Inflammatory macrophage (primary cell): Measurements from ENCODE around the gene USP15.

ENCODE experiments used
- DNase-seq, 2 donors: peaks; one replicate each; pipeline ENCODE4 v3.0.0-alpha.2; 2020 to 2022

The USP15 gene

DNA sequence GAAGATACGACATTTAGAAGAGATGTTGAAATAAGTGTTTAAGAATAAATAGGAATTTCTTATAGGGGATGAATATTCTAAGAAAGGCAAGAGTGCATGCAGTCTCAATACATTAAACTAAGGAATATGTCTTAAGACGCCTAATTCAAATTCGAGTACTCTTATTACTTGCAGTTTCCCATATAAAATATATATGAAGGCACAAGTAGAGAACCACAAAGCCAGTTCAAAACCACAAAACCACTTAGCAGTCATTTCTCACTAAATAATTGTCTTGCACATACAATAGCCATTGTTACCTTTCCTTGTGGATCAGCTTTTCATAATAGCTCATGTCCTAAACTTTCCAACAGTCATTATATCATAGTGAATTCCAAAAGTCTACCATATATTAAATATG, 115.4 kb downstream of the USP15 start:
- no peak for DNase-seq

DNA sequence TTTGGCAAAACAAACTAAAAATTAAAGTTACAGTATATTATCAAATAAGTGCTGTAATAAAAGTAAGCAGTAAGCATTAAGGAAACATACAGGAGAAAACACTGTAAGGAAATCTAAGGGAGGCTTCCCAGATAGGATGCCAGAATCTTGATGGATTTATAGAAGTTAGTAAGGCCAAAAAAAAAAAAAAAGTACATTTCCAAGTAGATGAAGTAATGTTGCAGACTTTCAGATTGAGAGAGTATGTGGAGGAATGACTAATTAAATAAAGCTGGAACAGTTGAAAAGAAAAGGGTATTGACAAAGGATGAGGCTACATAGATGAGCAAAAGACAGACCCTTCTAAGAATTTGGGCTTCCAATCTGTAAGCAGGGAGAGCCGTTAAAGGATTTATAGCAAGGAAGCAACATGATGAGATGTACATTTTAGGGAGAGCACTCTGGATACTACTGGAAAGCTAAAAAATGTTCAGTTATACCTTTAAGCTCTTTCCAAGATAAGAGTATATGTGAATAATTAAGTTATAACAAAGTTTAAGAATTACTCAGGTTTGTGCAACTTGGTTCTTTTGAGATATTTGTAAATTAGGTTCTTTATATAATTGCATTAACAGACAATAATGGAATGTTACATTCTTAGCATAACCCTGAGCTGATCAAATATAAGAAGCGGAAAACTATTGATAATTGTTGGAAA, 119.0 kb downstream of the USP15 start:
- no peak for DNase-seq

DNA sequence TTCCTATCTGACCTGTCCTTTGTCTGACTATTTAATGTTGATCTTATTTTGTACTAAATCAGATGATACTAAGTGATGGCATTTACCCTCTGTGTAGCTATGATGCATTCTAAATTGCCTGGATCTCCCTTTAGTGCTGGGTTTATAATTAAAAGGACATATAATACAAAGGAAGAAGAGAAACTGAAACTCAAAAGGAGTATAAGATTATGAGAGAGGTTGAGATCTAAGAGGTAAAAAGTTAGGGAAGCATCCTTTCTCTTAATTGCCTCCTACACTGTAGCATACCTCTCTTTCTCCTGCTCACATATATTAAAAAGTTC, 119.5 kb downstream of the USP15 start:
- DNase-seq: no peak

DNA sequence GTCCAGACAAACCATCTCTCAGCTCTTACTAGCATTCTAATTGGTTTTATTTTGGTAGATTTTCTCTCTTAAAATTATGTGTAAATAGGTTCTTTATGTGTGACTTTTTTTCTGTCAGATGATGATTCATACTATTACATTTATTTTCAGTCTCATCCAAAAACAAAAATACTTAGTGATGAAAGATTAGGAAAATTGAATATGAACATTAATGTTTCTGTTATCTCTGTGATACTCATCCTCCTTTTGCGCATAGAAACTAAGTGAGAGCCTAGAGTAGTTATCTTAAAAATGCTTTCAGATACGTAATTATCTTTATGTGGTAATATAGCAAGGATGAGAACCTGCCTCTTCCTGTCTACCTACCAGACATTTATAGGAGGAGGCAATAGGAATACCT, 122.3 kb downstream of the USP15 start:
- no peak for DNase-seq

DNA sequence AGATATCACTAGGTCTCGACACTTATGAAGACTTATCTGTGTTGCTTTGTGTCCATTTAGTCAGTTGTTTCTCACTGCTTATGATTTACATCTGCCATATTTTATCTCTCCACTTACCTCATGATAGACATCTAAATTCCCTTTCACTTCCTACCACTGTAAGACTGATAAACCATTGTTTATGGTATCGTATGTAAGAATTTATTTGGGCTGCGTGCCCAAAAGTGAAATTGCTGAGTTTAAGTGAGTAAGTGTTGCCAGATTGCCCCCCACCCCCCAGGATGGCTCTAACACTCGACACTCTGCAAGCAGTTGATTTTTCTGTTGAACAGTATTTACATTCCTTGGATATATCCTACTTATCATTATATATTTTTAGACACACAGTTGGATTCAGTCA, 136.5 kb downstream of the USP15 start:
- DNase-seq: no peak

DNA sequence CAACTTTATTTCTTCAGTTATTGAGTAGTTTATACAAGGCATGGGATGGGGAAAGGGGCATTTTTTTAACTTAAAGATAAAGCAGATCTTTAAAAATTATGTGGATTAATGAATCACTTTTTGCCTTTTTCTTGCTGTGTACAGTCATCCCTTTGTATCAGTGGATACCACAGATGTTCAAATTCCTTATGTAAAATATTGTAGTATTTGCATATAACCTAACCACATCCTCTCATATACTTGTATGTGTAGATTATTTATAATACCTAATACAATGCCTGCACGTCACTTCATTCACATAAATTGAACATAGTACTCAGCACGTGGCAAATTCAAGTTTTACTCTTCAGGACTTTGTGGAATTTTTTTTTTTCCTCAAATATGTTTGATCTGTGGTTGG, 139.9 kb downstream of the USP15 start:
- DNase-seq: no peak

DNA sequence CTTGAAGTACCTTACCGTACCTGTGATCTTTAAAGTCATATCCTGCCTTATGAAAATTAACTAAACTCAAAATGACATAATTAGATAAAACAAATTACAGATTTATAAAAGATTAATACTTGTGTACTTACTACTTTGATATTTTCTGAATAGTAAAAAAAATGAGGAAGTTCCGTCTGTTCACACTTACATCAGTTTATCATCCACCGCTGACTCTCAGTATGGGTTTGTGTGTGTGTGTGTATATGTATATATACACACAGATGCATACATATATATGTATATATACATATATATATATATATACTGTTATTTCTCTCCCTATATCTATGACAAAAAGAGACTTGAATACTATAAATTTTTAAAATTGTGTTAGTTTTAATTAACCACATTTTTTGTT, 141.4 kb downstream of the USP15 start:
- DNase-seq: peak; percentile 3 to 14

DNA sequence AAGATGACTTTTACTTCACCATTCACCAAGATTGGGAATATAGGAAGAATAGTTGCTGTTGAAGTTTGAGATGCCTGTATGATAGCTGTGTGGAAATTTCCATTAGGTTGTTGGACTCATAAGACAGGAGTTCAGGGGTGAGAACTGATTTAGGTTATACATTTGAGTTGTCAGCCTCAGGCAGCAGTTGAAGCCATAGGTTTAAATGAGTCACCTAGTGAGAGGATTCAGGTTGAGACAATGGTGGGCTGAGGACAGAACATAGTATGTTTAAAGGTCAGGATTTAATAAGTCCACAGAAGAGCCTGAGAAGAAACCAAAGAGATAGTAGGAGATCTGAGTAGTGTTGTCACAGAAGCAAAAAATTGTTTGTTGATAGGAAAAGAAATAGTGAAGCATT, 142.8 kb downstream of the USP15 start:
- DNase-seq: no peak

DNA sequence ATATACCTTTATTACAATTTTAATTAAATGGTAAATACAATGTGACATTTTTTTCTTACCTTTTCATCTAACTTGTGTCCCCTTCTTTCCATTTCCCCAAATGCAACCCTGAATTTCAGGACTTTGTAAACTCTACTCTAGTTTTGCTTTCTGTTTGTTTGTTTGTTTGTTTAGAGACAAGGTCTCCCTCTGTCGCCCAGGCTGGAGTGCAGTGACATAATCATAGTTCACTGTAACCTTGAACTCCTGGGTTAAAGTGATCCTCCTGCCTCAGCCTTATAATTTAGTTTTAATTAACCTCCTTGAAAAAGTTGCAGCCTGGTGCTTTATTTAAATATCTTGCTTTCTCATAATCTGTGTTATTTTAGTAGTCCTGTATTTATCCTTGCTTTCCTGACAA, 147.4 kb downstream of the USP15 start:
- DNase-seq: no peak

DNA sequence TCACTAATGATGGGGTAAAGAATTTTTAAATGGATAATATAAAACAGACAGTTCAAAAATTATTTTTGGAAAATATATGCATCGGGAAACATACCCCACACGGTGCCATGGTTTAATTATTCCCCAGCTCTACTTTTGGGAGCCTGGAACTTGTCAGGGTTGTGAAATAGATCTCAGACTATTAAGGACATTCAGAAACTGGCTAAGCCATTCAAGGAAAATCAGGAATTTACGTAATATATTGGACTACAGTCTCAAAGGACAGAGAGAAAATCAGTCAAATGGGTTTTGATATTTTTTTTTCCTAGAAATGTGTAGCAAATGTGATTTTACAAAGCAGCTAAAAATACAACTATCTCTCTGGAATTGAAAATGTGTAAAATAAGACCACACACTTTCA, 148.9 kb downstream of the USP15 start:
- no peak for DNase-seq

DNA sequence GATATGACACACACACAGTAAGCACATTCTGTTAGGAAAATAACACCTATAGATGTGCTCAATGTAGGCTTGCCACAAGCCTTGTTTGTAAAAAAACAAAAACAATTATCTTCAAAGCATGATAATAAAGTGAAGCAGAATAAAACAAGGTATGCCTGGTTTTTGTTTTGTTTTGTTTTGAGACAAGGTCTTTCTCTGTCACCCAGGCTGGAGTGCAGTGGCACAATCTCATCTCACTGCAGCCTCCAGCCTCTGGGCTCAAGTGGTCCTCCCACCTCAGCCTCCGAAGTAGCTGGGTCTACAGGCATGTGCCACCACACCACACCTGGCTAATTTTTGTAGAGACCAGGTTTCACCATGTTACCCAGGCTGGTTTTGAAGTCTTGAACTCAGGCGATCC, 154.0 kb downstream of the USP15 start:
- DNase-seq: no peak

DNA sequence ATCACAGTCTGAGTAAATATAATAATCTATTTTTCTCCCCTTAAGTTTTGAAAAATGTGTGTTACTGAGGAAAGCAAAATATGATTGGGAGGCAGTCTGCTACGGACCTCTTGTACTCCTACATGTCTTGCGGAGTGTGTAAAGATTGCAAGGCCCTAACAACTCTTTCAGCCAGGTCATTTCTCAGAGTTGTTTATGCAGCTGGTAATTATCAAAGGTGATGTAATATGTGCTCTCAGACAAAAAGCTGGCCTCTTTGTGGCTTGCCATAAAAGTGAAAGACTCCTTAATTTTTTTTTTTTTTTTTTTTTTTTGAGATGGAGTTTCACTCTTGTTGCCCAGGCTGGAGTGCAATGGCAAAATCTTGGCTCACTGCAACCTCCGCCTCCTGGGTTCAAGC, 165.9 kb downstream of the USP15 start:
- no peak for DNase-seq

DNA sequence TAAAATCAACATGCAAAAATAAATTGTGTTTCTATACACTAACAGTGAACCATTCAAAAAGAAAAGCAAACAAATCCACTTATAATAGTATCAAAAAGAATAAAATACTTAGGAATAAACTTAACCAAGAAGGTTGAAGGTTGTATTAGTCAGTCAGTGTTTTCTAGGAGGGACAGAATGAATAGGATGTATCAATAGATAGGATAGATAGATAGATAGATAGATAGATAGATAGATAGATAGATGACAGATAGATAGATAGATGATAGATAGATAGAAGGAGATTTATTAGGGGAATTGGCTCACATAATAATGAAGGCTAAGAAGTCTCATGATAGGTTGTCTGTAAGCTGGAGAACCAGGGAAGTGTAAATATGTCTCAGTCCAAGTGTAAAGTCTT, 169.3 kb downstream of the USP15 start:
- DNase-seq: no peak

DNA sequence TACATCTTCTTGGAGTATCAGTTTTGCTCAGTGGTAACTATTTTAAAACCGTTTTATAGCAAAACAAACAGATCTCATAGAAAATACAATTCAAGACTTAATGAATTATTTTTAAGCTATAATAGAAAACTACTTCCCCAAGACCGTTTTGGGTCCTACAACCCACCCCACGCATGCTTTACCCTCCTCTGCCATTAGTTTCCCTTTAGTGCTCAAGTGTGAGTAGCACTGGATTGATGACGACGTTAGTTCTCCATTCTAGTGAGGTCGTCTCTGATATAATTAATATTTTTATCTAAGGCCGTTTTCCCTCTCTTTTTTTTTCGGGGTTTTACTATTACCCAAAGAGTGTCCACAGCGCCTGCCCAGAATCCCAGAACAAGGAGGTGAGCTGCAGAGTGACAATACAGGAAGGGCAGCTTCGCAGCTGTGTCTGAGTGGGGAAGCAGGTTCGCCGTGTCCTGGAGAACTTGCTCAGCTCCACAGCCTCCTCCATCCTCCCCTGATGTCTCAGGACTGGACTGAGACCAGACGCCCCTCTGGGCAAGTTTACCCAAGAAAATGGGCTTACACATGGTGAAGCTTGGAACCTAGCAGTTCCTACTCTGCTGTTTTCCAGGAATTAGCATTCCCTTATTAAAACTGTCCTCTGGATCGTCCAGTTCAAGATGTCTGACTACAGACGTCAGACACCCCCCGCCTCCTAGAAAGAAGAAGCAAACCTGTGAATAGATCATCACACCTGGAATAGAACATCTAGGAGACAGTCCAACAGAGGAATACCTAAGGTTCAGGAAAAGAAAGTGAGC, 174.5 kb downstream of the USP15 start:
- peak; percentile 31 to 34 for DNase-seq

DNA sequence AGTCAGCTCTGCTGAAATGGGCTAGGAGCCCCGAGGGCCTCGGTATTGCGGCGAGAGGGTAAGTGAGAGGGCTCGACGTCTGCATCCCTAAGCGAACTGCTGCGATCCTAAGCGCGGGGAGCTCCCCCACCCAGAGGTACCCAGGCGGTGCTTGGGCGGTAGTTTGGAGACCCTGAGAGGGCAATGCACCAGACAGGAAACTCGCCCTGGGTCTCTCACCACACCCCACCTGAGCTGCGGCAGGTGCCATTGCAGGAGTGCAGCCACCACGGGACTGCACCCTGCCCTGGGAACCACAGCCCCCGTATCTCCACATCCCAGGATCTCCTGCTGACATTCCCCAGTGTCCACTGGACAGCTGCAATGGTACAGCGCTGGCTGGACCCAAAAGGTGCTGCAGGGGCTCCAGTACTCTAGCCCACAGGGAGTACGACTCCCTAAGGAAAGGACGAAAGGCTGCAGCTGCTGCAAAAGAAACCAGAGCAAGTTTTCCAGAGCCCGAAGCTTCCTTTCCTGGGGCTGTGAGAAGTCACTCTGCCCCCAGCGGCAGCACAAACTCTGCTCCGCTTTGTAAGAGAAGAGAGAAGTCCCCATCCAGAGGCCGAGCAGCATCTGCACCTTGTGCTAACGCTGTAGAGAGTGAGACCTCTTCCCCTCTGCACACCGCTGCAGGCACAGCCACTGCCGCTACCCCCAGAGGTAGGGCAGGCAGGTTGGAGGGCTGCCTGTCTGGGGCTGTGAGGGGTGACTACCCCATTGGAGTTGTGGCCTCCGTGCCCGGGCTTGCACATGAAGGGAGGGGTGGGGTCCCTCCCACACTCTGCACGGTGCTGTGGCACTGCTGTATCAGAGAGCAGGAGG, 175.3 kb downstream of the USP15 start:
- peak; percentile 64 to 70 for DNase-seq

DNA sequence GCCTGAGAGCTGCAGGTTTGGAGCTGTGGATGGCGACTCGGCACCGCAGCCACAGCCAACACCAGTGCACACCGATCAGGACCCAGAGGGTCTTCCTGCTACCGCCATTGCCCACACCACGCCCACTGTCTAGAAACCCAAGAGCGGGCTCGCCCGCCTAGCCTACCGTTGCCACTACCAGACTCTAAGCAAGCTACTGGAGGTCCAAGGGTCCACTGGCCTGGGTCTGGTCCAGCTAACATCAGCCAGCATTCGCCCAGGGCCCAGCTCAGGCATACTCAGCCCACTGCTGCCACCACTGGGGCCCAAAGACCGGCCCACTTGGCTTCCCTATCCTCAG, 175.9 kb downstream of the USP15 start:
- no peak for DNase-seq

DNA sequence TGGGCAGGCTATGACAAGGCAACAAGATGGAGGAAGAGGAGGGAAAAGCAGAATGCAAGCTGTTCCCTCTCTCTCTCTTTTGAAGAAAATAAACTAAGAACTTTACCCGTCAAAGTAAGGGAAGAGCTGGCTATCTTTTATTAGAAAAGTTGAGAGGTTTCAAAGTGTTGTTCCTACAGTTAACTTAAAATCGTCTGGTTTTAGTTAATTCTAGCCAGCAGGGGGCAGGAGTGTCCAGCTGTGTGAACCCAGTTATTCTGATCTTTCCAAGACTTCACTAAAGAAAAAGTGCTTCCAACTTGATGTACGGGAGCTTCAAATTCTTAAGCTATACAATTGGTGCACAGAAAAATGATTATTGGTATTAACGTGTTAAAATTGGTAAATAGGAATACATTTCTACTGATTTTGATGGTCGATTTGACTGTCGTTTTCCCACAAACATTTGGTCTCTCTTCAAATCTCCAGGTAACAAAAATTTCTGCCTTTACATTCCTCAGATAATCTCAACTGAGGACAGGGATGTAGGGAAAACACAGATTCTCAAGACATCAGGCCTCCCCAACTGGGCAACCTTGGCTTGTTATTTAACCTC, 178.0 kb downstream of the USP15 start:
- peak; percentile 61 to 65 for DNase-seq

DNA sequence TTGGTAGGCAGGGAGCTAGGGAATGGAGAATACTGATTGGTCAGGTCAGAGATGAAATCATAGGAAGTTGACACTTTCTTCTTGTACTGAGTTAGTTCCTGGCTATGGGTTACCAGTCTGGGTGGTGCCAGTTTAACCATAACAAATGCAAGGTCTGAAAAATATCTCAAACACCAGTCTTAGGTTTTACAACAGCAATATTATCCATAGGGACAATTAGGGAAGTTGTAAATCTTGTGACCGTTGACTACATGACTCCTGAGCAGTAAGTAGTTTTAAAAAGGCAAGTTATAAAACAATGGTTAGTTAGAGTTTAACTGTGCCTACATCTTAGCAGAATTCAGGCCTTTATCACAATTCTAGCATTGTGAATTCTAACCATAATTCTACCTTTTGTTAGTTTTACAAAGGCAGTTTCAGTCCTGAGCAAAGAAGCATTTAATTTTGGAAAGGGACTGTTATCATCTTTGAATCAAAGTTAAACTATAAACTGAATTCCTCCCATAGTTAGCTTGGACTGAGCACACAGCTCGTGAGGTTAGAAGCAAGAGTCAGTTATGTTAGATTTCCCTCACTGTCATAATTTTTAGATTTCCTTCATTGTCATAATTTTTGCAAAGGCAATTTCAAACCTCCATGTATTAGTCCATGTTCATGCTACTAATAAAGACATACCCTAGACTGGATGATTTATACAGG, 186.7 kb downstream of the USP15 start:
- DNase-seq: no peak

DNA sequence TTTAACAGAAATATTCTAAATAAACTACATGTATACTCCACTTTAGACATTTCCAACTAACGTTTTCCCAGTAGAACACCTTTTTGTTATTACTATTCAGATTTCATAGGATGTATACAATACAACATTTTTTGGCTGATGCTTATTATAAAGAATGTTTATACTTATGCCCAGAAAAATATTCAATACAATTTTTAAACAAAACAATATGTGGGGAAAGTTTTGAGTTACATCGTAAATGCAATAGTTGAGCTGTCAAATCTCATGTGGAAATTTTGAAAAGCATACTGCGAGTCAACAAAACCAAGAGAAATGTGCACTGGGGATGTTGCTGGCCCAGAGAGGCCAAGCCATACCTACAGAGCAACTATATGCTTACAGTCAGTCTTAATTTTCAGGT, 188.2 kb downstream of the USP15 start:
- DNase-seq: no peak

DNA sequence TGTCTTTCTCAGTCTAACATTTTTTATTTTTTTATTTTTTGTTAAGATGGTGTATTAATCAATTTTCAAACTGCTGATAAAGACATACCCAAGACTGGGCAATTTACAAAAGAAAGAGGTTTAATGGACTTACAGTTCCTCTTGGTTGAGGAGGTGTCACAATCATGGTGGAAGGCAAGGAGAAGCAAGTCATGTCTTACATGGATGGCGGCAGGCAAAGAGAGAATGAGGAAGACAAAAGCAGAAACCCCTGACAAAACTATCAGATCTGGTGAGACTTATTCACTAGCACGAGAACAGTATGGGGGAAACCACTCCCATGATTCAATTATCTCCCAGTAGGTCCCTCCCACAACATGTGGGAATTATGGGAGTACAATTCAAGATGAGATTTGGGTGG, 195.2 kb downstream of the USP15 start:
- peak; percentile 26 to 57 for DNase-seq

DNA sequence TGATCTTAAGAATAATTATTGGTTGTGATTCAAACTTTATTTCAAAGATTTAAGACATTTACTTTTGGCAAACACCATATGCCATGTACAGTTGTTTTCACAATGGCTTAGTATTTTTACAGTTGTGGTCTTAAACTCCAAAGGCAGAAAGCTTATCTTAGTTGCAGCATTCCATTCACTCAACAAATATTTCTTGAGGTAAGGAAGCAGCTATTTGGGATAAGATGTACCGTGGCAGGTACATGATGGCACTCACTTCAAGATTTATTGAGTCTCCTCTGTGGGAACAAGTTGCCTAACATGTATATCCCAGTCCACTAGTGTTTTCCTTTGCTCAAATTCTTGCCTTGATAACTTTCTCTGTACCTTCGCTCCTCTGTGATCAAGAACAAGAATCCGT, 198.4 kb downstream of the USP15 start:
- DNase-seq: no peak

DNA sequence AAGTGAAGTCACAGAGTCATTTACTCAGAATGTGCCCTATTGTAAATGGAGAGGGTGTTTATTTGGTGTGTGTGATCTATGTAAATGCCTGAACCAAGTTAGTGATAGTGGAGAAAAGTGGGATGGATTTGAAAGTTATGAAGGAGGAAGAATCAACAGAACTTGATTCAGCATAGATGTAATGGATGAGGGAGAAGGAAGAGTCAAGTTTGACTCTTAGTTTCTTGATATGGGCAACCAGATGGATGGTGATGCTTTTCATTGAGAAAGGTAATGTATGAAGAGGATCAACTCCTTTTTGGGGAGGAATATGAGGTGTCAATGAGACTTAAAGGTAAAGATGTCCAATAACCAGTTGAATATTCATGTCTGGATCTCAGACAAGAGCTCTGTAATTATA, 199.8 kb downstream of the USP15 start:
- no peak for DNase-seq
